Fibroblast of villous mesenchyme (primary cell): ENCODE results near the gene ZG16. TPM values are rescaled to one million over a fixed set of nuclear protein-coding genes. Genes with fewer than 3 reads are reported as not detected.
A peak's percentile ranks its signal among the peaks of the same experiment; 100 is the strongest.
"Not testable (repeated sequence)": the region's sequence is repeated elsewhere in the genome, so short reads cannot be mapped to it uniquely, and the experiment has no call there.

Experiments used
- DNase-seq: peaks from one replicate; pipeline ENCODE4 v3.0.0-alpha.2; 2010; ENCODE audit warnings: low read depth
- H3K4me3 ChIP-seq: 2 replicates; pipeline ENCODE4 v1.5.1; 2011; ENCODE audit warnings: low read depth, mild to moderate bottlenecking, low read length
- CTCF ChIP-seq: IDR thresholded peaks from 2 replicates; pipeline ENCODE4 v1.5.1; 2012; ENCODE audit warnings: low read depth, mild to moderate bottlenecking, low read length; ENCODE audit not compliant: insufficient read depth
- total RNA-seq: library from RNA; depleted of rRNA; stranded (reverse); fragments of >200 nt; gene quantifications from 2 replicates; pipeline ENCODE4 v1.2.3, GENCODE V29; 2012

ZG16 gene
- total RNA-seq, 1 donor: not detected

GRCh38 chr16:29779474-29779873 is 1.4 kb downstream of the ZG16 start:
- TF ChIP-seq CTCF: no peak
- no peak for DNase-seq
- H3K4me3 ChIP-seq: no peak overlapping the region

- not testable (repeated sequence) for H3K4me3 ChIP-seq, DNase-seq
These were observed 5.3 kb downstream of the ZG16 start for GRCh38 chr16:29783094-29783953.

- no peak for TF ChIP-seq CTCF
- no peak for DNase-seq
- no peak overlapping the region for H3K4me3 ChIP-seq
These were observed 6.1 kb downstream of the ZG16 start for GRCh38 chr16:29784157-29784556.

GRCh38 chr16:29784901-29785500 is 6.9 kb downstream of the ZG16 start:
- DNase-seq: peak; percentile 69
- H3K4me3 ChIP-seq: peak overlapping the region; percentile 39
- peak; percentile 93 for TF ChIP-seq CTCF

GRCh38 chr16:29787155-29787554 is 9.1 kb downstream of the ZG16 start:
- not testable (repeated sequence) for H3K4me3 ChIP-seq, DNase-seq

- peak overlapping the region; percentile 76 for H3K4me3 ChIP-seq
- no peak for DNase-seq
- no peak for TF ChIP-seq CTCF
These were observed 11.7 kb downstream of the ZG16 start for GRCh38 chr16:29789775-29790182.

GRCh38 chr16:29790183-29790948 is 12.3 kb downstream of the ZG16 start, which contains the start of gene KIF22:
Gene KIF22, plus strand, starts transcription at chr16:29790751. Its CDS starts 9 bp downstream, at chr16:29790760.
- DNase-seq: peak; percentile 99
- H3K4me3 ChIP-seq: peak within 1 kb of the TSS; percentile 76
- TF ChIP-seq CTCF: peak; percentile 60
